CD14-positive monocyte (primary cell): Measurements from ENCODE around the gene MGST1. TPM values are rescaled to one million over a fixed set of nuclear protein-coding genes. Genes with fewer than 3 reads are reported as not detected.

ENCODE experiments used
- DNase-seq, 3 donors: peaks; one replicate each; pipeline ENCODE4 v3.0.0-alpha.2; 2011 to 2022
- H2AFZ ChIP-seq: 2 replicates; pipeline ENCODE4 v1.6.0; 2012; ENCODE audit warnings: mild to moderate bottlenecking, low read depth, low read length, inconsistent platforms; ENCODE audit not compliant: insufficient read depth, poor library complexity, severe bottlenecking
- H3K27ac ChIP-seq, 2 donors: 1 replicate in 1 of 2; 2 replicates in 1 of 2; pipeline ENCODE4 v1.5.1; 2012 to 2013; ENCODE audit warnings: low read length in 2 of 2, control low read depth in 1 of 2, inconsistent platforms in 1 of 2, low read depth in 1 of 2, mild to moderate bottlenecking in 1 of 2
- H3K27me3 ChIP-seq, 2 donors: one replicate each; pipeline versions ENCODE4 v1.6.0 to v1.6.1; 2011 to 2013; ENCODE audit warnings: low read length in 2 of 2; ENCODE audit not compliant: control insufficient read depth in 2 of 2, insufficient read depth in 2 of 2
- H3K36me3 ChIP-seq, 2 donors: replicated peaks in 1 of 2; 1 replicate in 1 of 2; 2 replicates in 1 of 2; pipeline versions ENCODE4 v1.5.1 to v1.6.1; 2012 to 2013; ENCODE audit warnings: low read length in 2 of 2, control low read depth in 1 of 2, inconsistent platforms in 1 of 2, mild to moderate bottlenecking in 1 of 2; ENCODE audit not compliant: insufficient read depth in 2 of 2, control insufficient read depth in 1 of 2
- H3K4me1 ChIP-seq, 2 donors: 1 replicate in 1 of 2; 2 replicates in 1 of 2; pipeline versions ENCODE4 v1.5.1 to v1.6.1; 2012 to 2013; ENCODE audit warnings: low read length in 2 of 2, control low read depth in 1 of 2, inconsistent platforms in 1 of 2, mild to moderate bottlenecking in 1 of 2, moderate library complexity in 1 of 2; ENCODE audit not compliant: insufficient read depth in 2 of 2, control insufficient read depth in 1 of 2
- H3K4me2 ChIP-seq: replicated peaks from 2 replicates; pipeline ENCODE3; 2012; ENCODE audit warnings: low read length, moderate library complexity, mild to moderate bottlenecking; ENCODE audit not compliant: poor library complexity, severe bottlenecking; ENCODE audit errors: extremely low read depth
- H3K4me3 ChIP-seq, 3 experiments: fragments of 200-600 bp in 1 of 3; sonication (generic) in 1 of 3; replicated peaks in 1 of 3; 1 replicate in 2 of 3; 2 replicates in 1 of 3; pipeline ENCODE4 v1.5.1; 2011 to 2013; ENCODE audit warnings: low read length in 3 of 3, mild to moderate bottlenecking in 3 of 3, control low read depth in 2 of 3, low read depth in 2 of 3, inconsistent platforms in 1 of 3, moderate library complexity in 1 of 3
- H3K79me2 ChIP-seq: 2 replicates; pipeline ENCODE4 v1.6.0; 2012; ENCODE audit warnings: mild to moderate bottlenecking, control low read depth, inconsistent platforms, low read length, moderate library complexity; ENCODE audit not compliant: insufficient read depth
- H3K9ac ChIP-seq: 2 replicates; pipeline ENCODE4 v1.6.0; 2017; ENCODE audit warnings: low read length, mild to moderate bottlenecking; ENCODE audit not compliant: insufficient read depth, poor library complexity, severe bottlenecking
- H3K9me3 ChIP-seq, 2 donors: replicated peaks in 1 of 2; 1 replicate in 1 of 2; 2 replicates in 1 of 2; pipeline versions ENCODE4 v1.5.1 to v1.6.1; 2012 to 2013; ENCODE audit warnings: low read length in 2 of 2, control low read depth in 1 of 2; ENCODE audit not compliant: control insufficient read depth in 1 of 2, insufficient read depth in 1 of 2
- H4K20me1 ChIP-seq: 2 replicates; pipeline ENCODE4 v1.6.0; 2012; ENCODE audit warnings: mild to moderate bottlenecking, low read length, control low read depth, moderate library complexity; ENCODE audit not compliant: insufficient read depth
- H3K27ac Mint-ChIP-seq, 7 donors: one replicate each; pipeline ENCODE4 v1.8.0; 2020; ENCODE audit warnings: mild to moderate bottlenecking in 7 of 7, mixed read lengths in 7 of 7, moderate library complexity in 6 of 7, inconsistent platforms in 2 of 7
- H3K27me3 Mint-ChIP-seq, 3 donors: one replicate each; pipeline ENCODE4 v1.8.0; 2021 to 2022; ENCODE audit warnings: low read depth in 3 of 3, mild to moderate bottlenecking in 3 of 3, mixed read lengths in 3 of 3, moderate library complexity in 3 of 3, inconsistent platforms in 1 of 3
- H3K36me3 Mint-ChIP-seq, 2 donors: one replicate each; pipeline ENCODE4 v1.8.0; 2020; ENCODE audit warnings: mixed read lengths in 2 of 2, inconsistent platforms in 1 of 2, mild to moderate bottlenecking in 1 of 2
- H3K4me1 Mint-ChIP-seq: one replicate; pipeline ENCODE4 v1.8.0; 2020; ENCODE audit warnings: mild to moderate bottlenecking, mixed read lengths
- H3K4me3 Mint-ChIP-seq, 2 donors: one replicate each; pipeline ENCODE4 v1.8.0; 2020; ENCODE audit warnings: mild to moderate bottlenecking in 2 of 2, mixed read lengths in 2 of 2, moderate library complexity in 1 of 2
- H3K9me3 Mint-ChIP-seq, 7 donors: one replicate each; pipeline ENCODE4 v1.8.0; 2020 to 2022; ENCODE audit warnings: mixed read lengths in 7 of 7, mild to moderate bottlenecking in 6 of 7, moderate library complexity in 6 of 7, inconsistent platforms in 2 of 7
- WGBS: methylation state at CpG from one replicate; pipeline ENCODE4 v1.1.5; 2013; ENCODE audit warnings: missing lambda C conversion rate; ENCODE audit not compliant: insufficient coverage; 5-methylcytosine and 5-hydroxymethylcytosine counted together
- intact Hi-C, 2 donors: fragments of 100-400 bp; cut with micrococcal nuclease; formaldehyde crosslinking; loops; one replicate each; pipeline versions ENCODE4 v1.15.0 to v1.15.1; 2023
- polyA plus RNA-seq, 3 donors: library from polyadenylated mRNA; depleted of rRNA in 1 of 3; unstranded in 2 of 3; stranded (reverse) in 1 of 3; fragments of 300-500 nt in 2 of 3; fragments of >200 nt in 1 of 3; fragmentation: Illumina TruSeq in 2 of 3; gene quantifications; 1 replicate in 2 of 3; 2 replicates in 1 of 3; pipeline ENCODE4 v1.2.3, GENCODE V29; 2012 to 2021
- TF ChIP-seq, protein P1 (sequence below): fragments of 200-600 bp; IDR thresholded peaks from one replicate; pipeline ENCODE4 v1.8.0; 2022; ENCODE audit warnings: antibody characterized with exemption, mild to moderate bottlenecking

The MGST1 gene
- polyA plus RNA-seq, 3 donors: 84.8 to 295 (median 248) TPM

DNA sequence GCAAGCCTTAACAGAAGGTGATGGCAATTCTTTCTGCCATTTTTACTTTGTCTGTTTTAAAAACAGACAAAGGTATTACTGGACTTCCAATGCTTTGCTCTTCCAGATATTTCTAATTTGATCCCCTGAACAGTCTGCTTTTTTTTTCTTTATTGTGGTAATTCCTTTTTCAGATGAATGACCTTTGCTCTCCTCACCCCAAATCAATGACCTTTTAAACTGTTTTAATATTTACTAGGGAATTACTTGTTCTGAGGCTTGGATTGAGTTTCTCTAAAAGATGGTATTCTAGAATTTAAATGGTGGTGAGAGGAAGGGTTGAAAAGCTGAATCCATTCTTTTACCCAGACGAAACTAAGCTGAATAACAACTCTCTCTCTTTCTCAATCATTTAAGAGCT, 2.3 kb upstream of the MGST1 start:
- Histone ChIP-seq H3K4me1 (peaks cover 32% of the 10 kb centered on the region in 2 donors), H2AFZ (no peak overlapping the region), H3K27ac (no peak overlapping the region), H3K27me3 (no peaks in the 10 kb centered on the region), H3K79me2 (peaks cover 28% of the 10 kb centered on the region), H3K4me3 (no peak overlapping the region), H3K4me2 (no peak overlapping the region), H3K9ac (no peak overlapping the region), H3K36me3 (no peaks in the 10 kb centered on the region), H3K9me3 (no peaks in the 10 kb centered on the region), H4K20me1 (no peaks in the 10 kb centered on the region)
- H3K4me1 Mint-ChIP-seq: peaks cover 30% of the 10 kb centered on the region
- H3K27me3 Mint-ChIP-seq: peaks cover 0 to 2% (median 0%) of the 10 kb centered on the region in 3 donors
- H3K4me3 Mint-ChIP-seq: no peak overlapping the region
- DNase-seq: no peak
- H3K9me3 Mint-ChIP-seq: peaks cover 0 to 4% (median 1%) of the 10 kb centered on the region in 7 donors
- intact Hi-C loops: no loop called here
- no CpG with 5 or more reads among the region's 1 CpG for WGBS
- no peaks in the 10 kb centered on the region for H3K36me3 Mint-ChIP-seq
- TF ChIP-seq, protein P1, sequence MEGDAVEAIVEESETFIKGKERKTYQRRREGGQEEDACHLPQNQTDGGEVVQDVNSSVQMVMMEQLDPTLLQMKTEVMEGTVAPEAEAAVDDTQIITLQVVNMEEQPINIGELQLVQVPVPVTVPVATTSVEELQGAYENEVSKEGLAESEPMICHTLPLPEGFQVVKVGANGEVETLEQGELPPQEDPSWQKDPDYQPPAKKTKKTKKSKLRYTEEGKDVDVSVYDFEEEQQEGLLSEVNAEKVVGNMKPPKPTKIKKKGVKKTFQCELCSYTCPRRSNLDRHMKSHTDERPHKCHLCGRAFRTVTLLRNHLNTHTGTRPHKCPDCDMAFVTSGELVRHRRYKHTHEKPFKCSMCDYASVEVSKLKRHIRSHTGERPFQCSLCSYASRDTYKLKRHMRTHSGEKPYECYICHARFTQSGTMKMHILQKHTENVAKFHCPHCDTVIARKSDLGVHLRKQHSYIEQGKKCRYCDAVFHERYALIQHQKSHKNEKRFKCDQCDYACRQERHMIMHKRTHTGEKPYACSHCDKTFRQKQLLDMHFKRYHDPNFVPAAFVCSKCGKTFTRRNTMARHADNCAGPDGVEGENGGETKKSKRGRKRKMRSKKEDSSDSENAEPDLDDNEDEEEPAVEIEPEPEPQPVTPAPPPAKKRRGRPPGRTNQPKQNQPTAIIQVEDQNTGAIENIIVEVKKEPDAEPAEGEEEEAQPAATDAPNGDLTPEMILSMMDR: no peak
- H3K27ac Mint-ChIP-seq: no peak overlapping the region

DNA sequence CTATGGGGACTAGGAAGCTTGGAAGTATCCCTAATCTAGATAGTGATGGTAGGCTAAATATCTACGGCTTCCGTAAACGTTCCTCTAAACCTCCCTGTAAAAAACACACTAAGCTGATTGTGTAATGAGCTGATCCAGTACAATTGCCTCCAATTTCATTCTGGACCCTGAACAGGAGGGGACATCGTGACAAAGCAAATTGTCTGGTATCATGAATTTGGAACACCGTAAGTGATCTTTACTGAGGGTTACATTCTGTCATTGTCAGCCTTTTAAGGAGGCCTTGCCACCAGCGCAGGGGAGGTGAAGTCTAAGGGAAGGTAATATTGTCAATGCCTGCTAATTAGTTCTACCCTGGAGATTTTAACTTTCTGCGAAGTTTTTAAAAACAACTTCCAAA, 487 bp upstream of the MGST1 start:
- peak overlapping the region; percentile 92 for H3K4me2 ChIP-seq
- intact Hi-C loops: no loop called here

More for the DNA sequence above, 487 bp upstream of the MGST1 start:
- TF ChIP-seq, protein P1: no peak
- 0% methylated on average over 1 of the region's 7 CpGs for WGBS
- H3K79me2 ChIP-seq: peaks cover 47% of the 10 kb centered on the region
- peak overlapping the region in 1 of 2 donors; percentile 92 for H3K27ac ChIP-seq
- H4K20me1 ChIP-seq: no peaks in the 10 kb centered on the region
- H3K36me3 Mint-ChIP-seq: no peaks in the 10 kb centered on the region
- H3K4me1 Mint-ChIP-seq: peaks cover 49% of the 10 kb centered on the region
- H3K9me3 Mint-ChIP-seq: peaks cover 0 to 3% (median 0%) of the 10 kb centered on the region in 7 donors
- no peaks in the 10 kb centered on the region for H3K36me3 ChIP-seq
- H3K4me3 ChIP-seq: peak overlapping the region; percentile 64 to 82 (median 73)
- H3K27ac Mint-ChIP-seq: peak overlapping the region in 3 of 7 donors; percentile 88 to 94 (median 90)
- DNase-seq: peak in 1 of 3 donors; percentile 26
- H2AFZ ChIP-seq: peak overlapping the region; percentile 94
- H3K9me3 ChIP-seq: no peaks in the 10 kb centered on the region
- H3K27me3 ChIP-seq: no peaks in the 10 kb centered on the region
- H3K9ac ChIP-seq: peak overlapping the region; percentile 67
- peak overlapping the region; percentile 86 to 95 for H3K4me3 Mint-ChIP-seq
- H3K4me1 ChIP-seq: peaks cover 50% of the 10 kb centered on the region in 2 donors
- peaks cover 0 to 2% (median 0%) of the 10 kb centered on the region in 3 donors for H3K27me3 Mint-ChIP-seq
